ENCODE data around the gene ARL15. TPM values are rescaled to one million over a fixed set of nuclear protein-coding genes. Genes with fewer than 3 reads are reported as not detected.
A peak's percentile ranks its signal among the peaks of the same experiment; 100 is the strongest.

ARL15 gene
- total RNA-seq, 1 experiment from 2014 or later: 13.0 TPM

DNA sequence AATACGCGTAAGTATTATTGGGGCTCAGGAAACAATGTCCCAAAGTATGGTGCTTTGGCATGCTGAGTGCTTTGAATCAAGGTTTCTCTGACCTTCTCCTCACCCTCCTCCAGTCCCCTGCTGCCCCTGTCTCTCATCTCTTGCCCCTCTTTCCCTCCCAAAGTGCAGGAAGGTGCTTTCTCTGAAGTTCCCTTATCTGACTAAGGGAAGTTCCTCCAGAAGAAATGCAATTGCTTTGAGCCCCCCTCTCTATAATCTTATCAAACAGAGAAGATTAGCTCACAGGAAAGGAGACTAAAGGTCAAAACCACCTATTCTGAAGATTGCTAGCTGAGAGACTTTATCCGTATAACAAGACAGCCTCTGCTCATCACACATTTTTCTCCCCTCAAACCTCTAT is 288.1 kb downstream of the ARL15 start:
- WGBS (ENCODE audit: extremely low coverage, insufficient read length, low lambda C conversion rate): no CpG with 5 or more reads among the region's 3 CpGs
- Histone ChIP-seq H3K4me2 (ENCODE audit: insufficient read depth, insufficient read length, low read length) (no peak overlapping the region), H3K14ac (ENCODE audit: insufficient read depth, low read length) (no peak overlapping the region), H3K23ac (ENCODE audit: insufficient read length, low read depth, low read length) (no peak overlapping the region), H3K27me3 (ENCODE audit: insufficient read depth, low read length) (no peaks in the 10 kb centered on the region), H2AFZ (ENCODE audit: low read length) (no peak overlapping the region), H2BK20ac (ENCODE audit: low read depth, low read length, poor library complexity, severe bottlenecking) (no peak overlapping the region), H3T11ph (ENCODE audit: low read length) (no peak overlapping the region), H3K4me1 (ENCODE audit: insufficient read depth, low read length) (peaks cover 4% of the 10 kb centered on the region; the same call in 1 of the 2 replicates), H3K9me3 (ENCODE audit: control insufficient read depth, low read depth, low read length) (no peaks in the 10 kb centered on the region), H4K91ac (ENCODE audit: insufficient read length, low read depth, low read length) (no peak overlapping the region), H3K23me2 (ENCODE audit: insufficient read length, low read depth, low read length, poor library complexity, severe bottlenecking) (no peaks in the 10 kb centered on the region), H3K4ac (ENCODE audit: low read depth, low read length) (no peak overlapping the region), H2BK12ac (ENCODE audit: insufficient read length, low read depth, low read length) (no peak overlapping the region), H4K20me1 (ENCODE audit: control insufficient read depth, insufficient read depth, insufficient read length) (no peaks in the 10 kb centered on the region), H2BK5ac (ENCODE audit: insufficient read length, low read length) (no peak overlapping the region), H4K5ac (ENCODE audit: insufficient read length, low read depth, low read length) (no peak overlapping the region), H3K79me2 (ENCODE audit: insufficient read depth, low read length) (no peaks in the 10 kb centered on the region), H2AK5ac (ENCODE audit: insufficient read length, low read length) (no peak overlapping the region), H3K27ac (ENCODE audit: insufficient read length, low read depth, low read length) (peak overlapping the region; percentile 39), H2BK120ac (ENCODE audit: low read depth, low read length, poor library complexity, severe bottlenecking) (no peak overlapping the region), H3K9ac (ENCODE audit: extremely low read depth, insufficient read length, low read length) (no peak overlapping the region), H3K18ac (ENCODE audit: insufficient read length, low read depth, low read length) (no peak overlapping the region), H3K56ac (ENCODE audit: insufficient read length, low read depth, low read length) (no peak overlapping the region), H3K79me1 (ENCODE audit: insufficient read depth, low read depth, low read length, poor library complexity, severe bottlenecking) (no peaks in the 10 kb centered on the region), H2BK15ac (ENCODE audit: low read depth, low read length) (no peak overlapping the region), H4K8ac (replicated peaks; ENCODE audit: insufficient read length, low read depth, low read length) (no peak overlapping the region)
- Mint-ChIP-seq H3K9me3 (peaks cover 0 to 3% of the 10 kb centered on the region in 2 experiments; a peak in 2 of 5 replicates), H3K4me3 (no peak overlapping the region; a peak in 2 of 5 replicates), H3K27ac (peak overlapping the region; percentile 91 to 93 (median 93)), H3K36me3 (ENCODE audit: insufficient read depth in 1 of 3, low read depth in 3 of 3) (peaks cover 2 to 4% (median 3%) of the 10 kb centered on the region in 3 experiments; a peak in 5 of 7 replicates), H3K27me3 (ENCODE audit: low read depth) (no peaks in the 10 kb centered on the region), H3K4me1 (peaks cover 56 to 63% of the 10 kb centered on the region in 2 experiments)
- TF ChIP-seq CTCF (conservative IDR thresholded peaks at IDR 0.05): no peak
- no peak for DNase-seq
